Colon (tissue), 2 donors: ENCODE data around the gene SALL2.
"Not testable (repeated sequence)": the region's sequence is repeated elsewhere in the genome, so short reads cannot be mapped to it uniquely, and the experiment has no call there.

ENCODE experiments used
- FAIRE-seq: peaks from 2 replicates; lab custom pipeline; 2012; peaks lifted over from hg19 to GRCh38; lab: Jason Lieb, UNC
- donor health status: control.
- donor health status: control.

SALL2 gene

DNA sequence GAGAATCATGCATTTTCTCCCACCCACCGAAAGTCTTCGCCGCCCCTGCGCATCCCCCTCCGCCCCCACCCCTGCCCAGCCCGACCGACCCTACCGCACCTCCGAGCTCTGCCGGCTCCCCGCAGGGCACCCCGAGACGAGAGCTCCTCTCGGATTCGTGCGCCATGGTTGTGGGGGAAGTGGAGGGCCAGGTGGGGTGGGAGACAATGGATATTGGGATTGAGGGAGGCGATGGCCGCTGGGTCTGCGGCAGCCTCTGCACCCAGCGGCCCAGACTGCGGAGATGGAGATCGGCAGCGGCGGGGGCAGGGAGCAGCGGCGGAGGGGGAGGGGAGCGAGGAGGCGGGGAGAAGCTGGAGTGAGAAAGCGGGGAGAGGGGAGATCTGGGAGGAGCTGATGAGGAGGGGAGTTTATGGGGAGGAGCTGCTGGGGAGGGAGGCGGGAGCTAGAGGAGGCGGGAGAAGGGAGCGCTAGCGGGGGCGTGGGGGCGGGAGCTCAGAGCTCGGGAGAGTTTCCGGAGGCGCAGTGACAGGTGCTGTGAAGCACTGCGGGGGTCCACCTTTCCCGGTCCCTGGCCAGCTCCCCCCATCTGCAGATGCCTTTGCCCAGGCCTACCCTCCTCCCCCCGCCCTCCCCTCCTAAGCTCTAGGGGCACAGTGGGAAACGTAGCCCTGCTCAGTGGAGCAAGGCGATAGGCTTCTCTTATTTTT, at the start of gene SALL2:
TSS of gene SALL2 (minus strand) at position 385 of the 710 bp plus-strand sequence. CDS start at position 166, 219 bp downstream.
- FAIRE-seq: no peak

DNA sequence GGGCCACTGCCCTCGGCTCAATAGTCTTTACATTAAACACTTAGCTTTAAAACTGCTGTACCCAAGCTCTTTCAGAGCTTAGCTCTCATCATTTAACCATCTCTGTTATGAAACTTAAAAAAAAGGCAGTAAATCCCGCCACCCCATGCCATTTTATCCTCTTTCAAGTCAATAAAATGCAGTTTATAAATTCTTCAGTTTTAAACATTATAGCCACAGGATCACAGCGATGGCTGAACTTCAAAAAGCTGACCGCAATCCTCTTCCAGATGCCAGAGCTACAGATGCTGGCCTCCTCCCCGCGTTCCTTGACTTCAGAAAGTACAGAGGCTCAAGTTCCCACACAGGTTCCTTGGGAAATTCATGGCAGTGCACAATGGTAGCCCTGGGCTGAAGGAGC, 49.5 kb upstream of the SALL2 start:
- FAIRE-seq: no peak

DNA sequence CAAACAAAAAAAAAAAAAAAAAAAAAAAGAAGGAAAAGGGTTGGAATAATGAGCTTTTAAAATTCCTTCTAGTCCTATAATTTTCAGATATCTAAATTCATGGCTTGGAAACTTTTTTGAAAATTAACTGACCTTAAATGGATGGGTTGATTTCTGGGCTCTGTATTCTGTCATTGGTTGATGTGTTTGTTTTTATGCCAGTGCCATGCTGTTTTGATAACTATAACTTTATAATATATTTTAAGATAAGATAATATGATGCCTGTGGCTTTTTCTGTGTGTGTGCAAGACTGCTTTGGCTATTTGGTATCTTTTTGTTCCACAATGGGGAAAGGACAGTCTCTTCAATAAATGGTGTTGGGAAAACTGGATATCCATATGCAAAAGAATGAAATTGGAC, 46.5 kb upstream of the SALL2 start:
- FAIRE-seq: no peak

DNA sequence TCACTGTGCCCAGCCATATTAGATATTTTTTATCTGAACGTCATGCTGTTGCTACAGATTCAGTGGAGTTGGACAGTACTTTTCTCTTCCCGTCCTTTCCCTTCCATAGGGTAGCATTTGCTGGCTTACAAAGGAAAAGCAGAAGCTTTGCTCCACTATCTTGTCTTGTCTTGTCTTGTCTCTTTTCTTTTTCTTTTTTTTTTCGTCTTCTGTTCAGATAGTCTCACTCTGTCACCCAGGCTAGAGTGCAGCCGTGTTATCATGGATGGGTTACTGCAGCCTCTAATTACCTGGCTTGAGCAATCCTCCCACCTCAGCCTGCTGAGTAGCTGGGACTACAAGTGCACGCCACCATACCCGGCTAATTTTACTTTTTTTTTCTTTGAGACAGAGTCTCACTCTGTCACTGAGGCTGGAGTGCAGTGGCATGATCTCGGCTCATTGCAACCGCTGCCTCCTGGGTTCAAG, 32.6 kb upstream of the SALL2 start:
- no peak for FAIRE-seq

DNA sequence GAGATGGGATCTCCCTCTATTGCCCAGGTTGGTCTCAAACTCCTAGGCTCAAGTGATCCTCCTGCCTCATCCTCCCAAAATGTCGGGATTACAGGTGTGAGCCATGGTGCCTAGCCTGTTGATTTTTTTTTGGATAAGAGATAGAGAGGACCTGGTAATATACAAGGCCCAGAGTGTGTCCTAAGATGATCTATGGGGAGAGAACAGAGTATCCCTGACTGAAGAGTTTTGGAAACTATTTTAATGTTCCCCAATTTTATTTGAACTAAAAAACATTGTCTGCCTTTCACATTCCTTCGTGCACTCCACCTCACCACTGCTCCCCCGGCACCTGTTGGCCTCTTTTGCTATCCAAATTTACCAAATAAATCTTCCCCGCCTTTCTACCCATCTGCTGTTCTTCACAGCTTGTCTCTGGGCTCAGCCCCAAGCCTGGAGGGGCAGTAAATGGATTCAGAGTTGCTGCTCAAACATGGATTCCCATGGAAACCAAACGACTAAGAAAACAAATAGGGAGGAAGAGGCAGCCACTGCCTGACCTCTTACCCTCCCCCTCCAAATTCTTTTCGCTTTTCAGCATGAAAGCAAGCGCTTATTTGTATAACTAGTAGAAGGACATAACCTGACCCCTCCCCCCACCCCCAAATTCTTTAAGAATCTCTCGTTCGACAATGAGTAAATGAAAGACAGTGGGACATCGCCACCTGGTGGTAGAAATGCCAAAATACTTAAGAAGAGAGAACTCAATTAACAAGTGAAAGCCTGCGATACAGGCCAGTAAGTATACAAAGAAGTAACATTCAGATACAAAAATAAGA, 31.1 kb upstream of the SALL2 start:
- FAIRE-seq: no peak

DNA sequence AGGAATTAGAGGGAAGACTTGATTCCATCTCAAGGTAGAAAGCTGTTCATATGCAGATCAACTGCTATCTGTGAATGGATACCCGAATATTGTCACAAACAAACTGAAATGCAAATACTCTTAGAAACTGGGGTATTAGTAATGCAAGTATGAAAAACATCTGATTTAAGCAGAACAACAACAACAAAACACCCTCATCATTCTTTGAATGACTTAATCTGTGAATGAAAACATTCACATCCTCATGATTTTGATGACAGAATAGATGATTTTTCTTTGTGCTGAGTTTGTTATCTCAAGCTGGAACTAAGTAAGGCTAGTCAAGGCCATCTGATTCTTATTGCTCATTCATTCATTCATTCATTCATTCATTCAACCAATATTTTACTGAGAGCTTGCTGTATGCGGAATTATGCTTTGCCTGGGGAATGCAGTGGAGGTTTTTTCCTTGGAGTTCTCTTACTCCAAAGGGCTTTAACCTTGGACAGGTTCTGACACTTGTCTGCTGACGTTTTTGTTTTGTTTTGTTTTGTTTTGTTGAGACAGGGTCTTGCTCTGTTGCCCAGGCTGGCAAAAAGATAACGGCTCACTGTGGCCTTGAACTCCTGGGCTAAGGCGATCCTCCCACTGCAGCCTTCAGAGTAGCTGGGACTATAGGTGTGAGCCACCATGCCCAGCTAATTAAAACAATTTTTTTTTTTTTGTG, 30.4 kb upstream of the SALL2 start:
- no peak for FAIRE-seq

DNA sequence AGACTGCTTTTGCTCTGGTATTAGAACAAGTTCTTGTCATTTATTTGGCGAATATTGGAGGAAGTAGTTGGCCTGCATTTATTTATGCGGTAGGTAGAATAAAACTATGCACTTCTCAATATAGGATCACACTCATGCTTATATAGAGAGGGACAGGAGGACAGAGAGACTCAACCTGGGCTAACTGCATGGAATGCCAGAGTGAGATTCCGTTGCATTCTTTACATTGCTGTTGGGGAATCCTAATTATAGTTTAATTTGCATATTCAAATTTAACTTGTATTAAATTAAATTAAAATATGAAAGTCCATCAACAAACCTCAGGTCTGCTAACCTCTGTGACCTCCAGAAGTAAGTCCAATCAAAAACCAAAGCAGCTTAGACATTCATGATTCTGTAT, 27.1 kb upstream of the SALL2 start:
- FAIRE-seq: no peak

DNA sequence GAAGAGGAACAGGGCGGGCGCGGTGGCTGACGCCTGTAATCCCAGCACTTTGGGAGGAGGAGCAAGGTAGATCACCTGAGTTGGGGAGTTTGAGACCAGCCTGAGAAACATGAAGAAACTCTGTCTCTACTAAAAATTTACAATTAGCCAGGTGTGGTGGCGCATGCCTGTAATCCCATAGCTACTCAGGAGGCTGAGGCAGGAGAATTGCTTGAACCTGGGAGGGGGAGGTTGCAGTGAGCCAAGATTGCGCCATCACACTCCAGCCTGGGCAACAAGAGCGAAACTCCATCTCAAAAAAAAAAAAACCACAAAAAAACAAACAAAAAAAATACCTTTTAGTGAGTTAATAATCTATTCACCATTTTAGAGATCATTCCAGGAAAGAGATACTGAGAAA, 18.4 kb upstream of the SALL2 start:
- FAIRE-seq: not testable (repeated sequence)

DNA sequence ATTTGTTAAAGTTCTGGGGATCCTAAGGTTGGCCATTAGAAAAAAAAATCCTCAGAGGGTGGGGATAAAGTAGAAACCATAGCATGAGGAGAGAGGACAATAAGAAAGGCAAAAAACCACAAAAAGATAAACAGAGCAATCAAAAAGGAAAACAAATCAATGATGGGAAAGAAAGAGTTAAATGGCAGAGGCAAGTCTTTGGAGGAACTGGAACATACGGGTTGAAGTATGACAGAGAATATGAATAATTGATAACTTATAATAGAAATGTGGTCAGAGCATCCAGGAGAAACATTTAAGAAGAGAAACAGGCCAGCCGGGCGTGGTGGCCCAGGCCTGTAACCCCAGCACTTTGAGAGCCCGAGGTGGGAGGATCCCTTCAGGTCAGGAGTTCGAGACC, 17.8 kb upstream of the SALL2 start:
- no peak for FAIRE-seq

DNA sequence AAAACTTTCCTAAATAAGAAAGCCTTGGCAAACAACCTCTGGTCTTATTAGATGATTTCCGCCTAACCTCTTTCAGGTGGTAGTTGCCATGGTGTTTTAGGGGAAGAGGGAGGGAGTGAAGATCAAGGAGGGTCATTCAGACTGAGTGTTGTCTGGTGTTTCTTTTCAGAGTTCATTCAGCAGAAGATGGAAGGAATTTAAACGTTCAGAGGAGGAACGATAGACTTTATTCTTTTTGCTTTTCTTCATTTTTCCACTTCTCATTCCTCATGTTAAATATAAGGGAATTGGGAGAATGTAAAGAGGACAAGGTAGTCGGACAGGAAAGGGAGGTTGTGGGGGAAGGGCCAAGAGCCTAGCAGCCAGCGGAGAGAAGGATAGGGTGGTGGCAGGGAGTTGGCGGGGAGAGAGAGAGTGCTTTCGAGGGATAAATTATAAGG, 17.4 kb upstream of the SALL2 start:
- no peak for FAIRE-seq

DNA sequence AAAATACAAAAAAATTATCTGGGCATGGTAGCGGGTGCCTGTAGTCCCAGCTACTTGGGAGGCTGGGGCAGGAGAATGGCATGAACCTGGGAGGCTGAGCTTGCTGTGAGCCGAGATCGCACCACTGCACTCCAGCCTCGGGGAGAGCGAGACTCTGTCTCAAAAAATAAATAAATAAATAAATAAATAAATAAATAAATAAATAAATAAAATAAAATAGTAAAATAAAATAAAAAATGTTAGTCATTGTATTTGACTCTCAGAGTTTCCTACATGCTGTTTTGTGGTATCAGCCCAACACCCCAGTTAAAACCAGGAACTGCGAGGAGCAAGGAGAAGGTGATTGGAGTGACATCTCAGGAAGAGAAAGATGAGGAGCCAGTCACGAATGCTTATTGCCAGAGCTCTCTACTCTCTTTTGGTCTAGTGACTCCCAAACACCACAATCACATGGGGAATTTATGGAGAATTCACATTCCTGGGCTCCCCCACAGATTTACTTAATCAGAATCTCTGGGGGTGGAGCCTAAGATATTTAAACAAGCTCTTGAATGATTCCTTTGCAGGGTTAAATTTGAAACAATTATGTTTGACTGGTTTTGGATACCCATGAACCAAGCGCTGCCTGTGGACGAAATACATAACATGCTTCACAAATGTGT, 15.4 kb upstream of the SALL2 start:
- FAIRE-seq: no peak

DNA sequence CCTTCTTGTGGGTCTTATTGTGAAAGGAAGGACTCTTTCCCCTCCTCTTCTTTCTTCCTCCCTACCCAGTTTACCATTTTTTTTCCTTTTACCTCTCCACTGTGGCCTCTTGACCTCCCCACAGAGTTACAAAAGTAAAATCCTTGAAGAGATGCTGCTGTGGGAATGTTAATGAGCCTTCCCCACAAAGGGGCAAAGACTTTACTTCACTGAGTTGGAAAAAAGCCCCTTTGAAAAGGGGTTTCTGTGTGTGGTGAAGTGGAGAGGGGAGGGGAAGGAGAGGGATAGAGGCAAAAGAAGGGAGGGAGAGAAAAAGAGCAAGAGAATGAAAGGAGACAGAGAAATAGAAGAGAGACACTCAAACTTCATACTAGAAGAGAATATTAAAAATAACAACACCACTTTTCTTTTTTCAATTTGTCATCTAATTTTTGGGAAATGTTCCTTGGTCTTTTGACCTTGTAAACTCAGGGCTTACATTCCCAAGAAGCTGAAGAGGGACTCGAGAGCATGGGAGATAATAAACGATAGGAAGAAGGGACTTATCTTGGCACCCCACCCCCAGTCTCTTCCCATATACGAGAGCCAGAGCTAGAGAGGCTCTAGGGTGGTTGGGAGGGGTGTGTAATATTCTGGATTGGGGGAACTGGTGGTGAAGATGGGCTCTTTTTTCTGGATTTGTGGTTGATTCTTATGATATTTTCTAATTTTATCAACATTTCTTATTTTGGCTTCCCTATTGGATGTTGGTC, 13.2 kb upstream of the SALL2 start:
- no peak for FAIRE-seq

DNA sequence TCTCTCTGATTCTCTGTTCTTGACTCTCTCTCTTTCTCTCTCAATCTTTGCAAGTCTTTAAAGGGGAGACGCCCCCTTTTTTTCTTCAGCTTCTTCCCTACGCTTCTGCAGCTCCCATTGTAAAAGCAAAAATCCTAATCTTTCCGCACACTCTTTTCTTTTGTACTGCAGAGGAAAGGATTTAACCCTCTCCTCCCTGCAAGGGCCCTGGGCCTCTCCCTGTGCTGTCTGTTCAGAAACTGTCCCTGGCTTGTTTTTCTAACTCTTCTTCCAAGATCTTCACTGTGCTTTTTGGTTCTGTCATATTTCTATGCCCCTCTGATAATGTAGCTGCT, 10.9 kb upstream of the SALL2 start:
- no peak for FAIRE-seq

DNA sequence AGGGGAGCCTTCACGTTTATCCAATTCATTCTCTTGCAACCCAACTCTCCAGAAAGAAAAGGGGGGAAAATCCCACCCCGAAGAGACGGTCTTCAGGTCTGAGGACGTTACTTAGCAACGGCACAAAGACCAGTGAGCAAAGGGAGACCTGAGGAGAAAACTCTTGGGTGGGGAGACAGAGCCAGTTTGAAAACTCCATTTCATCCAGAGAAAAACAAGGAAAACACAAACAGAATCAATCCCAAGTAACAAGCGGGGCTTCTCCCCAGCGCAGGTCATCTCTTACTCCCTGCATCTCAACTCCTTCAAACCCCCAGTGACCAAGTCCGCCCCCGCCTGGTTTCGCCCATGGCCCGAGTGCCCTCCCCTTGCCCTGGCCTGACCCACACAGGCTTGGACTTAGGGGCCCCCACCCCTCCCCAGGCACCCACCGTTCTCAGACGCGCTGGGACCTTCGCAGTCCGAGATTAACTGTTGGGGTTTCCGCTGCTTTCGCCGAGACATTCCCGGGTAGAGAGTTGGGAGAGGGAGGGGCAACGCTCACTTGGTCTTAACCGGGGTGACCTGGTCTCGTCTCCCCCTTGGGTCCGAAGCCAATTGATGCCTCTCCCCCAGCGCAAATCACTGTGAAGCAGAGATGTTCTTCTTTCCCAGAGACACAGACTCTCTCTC, 10.4 kb upstream of the SALL2 start:
- no peak for FAIRE-seq

DNA sequence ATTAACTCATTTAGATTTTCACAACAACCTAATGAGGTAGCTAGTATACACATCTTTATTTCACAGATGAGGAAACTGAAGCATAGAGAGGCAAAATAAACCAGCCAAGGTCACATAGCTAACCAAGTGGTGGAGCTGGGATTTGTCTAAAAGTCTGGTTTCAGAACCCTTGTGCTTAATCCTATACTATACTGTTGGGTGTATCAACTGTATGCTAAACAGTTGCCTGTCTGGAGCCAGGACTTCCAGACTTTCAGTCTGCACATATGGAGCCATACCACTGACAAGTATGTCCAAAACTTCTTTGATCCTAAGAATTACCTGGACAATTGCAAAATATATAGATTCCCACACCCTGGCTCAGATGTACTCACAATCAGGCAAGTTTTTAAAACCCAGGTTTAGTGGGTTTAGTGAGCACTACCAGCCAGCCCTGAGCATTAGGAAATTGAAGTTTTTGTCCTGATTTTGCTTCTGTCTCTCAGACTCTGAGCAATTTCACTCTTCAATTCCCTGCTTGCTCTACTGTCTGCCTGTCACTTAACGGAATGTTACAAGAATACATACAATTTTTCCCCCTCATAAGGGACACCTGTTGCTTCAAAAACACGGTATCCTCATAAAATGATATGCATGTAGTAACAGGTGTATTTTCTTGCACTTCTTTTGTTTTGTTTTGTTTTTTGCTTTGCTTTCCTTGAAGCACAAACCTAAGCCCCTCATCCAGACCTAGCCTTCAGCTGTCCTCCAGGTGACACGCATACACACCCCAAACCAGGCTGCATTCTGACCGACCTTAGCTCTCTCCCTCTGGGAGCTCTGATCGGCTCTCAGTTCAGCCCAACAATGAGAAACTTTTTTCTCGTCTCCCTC, 9.6 kb upstream of the SALL2 start:
- no peak for FAIRE-seq

DNA sequence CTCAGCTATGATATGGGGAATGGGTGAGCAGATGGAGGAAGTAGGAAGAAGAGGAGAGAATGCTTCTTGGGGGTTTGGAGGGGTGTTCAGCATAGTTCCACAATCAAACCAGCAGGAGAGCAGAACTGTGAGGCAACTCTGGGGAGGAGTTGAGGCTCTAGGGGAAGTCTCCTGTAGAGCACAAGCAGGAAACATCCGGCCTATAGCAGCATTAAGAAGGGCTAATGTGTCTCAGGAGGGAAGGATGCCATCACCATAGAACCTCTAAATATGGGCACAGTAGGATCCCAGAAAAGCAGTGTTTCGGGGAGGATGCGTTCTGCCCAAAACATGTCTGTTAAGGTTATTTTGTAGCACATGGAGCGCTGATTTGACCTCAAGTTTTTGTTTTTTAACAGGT, 8.4 kb upstream of the SALL2 start:
- FAIRE-seq: no peak

DNA sequence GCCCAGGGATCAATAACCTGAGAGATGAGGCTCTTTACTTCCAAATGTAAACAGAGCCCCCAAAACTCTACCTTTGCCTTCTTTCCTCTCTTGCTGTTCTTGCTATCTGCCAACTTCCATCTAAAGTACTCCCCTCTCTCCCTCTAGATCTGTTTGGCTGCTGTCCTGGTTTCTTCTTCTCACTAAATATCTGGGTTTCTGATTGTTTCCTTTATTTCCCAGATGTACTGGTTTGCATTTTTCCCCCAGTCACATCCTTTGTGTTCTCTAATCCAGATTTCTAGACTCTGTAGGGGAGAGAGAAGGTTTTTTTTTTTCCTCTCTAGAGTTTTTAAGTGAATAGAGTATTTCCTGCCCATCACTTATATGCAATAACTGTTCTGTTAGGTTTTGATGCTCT, 7.1 kb upstream of the SALL2 start:
- FAIRE-seq: no peak

DNA sequence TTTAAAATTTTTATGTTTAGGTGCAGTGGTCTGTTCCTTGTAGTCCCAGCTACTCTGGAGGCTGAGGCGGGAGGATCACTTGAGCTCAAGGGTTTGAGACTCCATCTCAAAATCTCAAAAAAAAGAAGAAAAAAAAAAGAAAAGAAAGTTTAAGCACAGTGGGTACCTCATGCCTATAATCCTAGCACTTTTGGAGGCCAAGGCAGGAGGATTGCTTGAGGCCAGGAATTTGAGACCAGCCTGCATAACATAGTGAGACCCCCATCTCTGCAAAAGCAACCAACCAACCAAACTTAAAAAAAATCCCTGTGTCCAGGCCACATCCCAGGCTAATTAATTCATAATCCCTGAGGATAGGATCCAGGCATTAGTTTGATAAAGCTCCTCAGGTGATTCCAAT, 3.4 kb upstream of the SALL2 start:
- no peak for FAIRE-seq

DNA sequence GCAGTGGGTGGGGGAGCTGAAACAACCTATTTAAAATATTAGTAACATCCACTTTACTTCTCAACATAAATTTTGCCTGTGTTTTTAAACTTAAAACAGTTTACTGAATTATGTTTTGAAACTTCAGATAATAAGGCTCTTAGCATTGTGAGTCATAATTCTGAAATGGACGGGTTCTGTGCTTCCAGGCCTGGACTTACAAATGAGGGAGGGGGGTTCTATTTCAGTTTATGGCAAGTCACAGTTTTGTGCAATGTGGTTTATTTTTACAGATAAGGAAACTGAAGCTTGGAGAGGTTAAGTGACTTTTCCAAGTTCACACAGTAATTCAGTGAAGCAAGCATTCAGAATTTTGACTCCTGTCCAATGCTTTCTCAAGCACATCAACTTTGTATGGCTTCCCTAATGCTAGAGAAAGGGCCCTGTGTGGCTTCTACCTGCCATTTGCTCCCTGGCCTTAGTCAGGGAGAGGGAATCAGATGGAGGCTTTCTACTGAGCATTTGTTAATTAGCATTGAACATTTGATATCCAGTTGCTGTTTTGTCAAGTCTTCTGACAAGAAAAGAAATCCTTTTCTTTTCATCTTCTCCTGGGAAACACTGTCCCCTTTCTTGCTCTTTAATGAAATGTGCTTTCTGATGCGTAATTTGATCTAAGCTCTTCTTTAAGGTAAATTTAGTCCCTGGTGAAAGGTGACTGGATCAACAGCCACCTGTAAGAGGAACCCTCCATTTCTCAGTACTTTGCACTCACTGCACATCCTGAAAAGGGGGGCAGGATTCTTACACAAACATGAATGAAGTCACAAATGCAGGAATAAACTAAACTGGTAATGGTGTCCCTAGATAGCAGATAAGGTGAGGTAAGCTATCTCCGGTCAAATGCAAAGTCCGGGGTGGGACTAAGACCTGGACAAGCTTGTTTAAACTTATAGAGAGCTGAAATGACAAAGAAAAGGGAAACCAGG, 2.5 kb upstream of the SALL2 start:
- no peak for FAIRE-seq
